Activated CD8-positive, alpha-beta memory T cell treated with anti-CD3 and anti-CD28 coated beads for 48 hours (primary cell): ENCODE measurements around the gene NR2F6.

Experiments used
- DNase-seq, 3 experiments: peaks; one replicate each; pipeline ENCODE4 v3.0.0-alpha.2; 2020; ENCODE audit warnings: low read depth in 2 of 3, low spot score in 2 of 3

Gene NR2F6

GRCh38 chr19:17264641-17264979 lies 18.9 kb upstream of the NR2F6 start, which contains the start of gene USHBP1:
TSS of gene USHBP1 (minus strand) at chr19:17264745. CDS start at chr19:17264299, 446 bp downstream.
- DNase-seq: no peak

- DNase-seq: no peak
These were observed 18.3 kb upstream of the NR2F6 start for GRCh38 chr19:17263712-17264640.

- DNase-seq: no peak
These were observed 16.8 kb upstream of the NR2F6 start for GRCh38 chr19:17262557-17262956.

- DNase-seq: peak; percentile 67 to 90 (median 76)
These were observed 15.2 kb upstream of the NR2F6 start for GRCh38 chr19:17260842-17261325.

GRCh38 chr19:17259934-17260333 lies 14.2 kb upstream of the NR2F6 start:
- DNase-seq: no peak

GRCh38 chr19:17259118-17259780 lies 13.5 kb upstream of the NR2F6 start:
- DNase-seq: no peak

GRCh38 chr19:17256130-17256529 lies 10.4 kb upstream of the NR2F6 start:
- DNase-seq: no peak

- no peak for DNase-seq
These were observed 9.5 kb upstream of the NR2F6 start for GRCh38 chr19:17255150-17255621.

- DNase-seq: no peak
These were observed 8.9 kb upstream of the NR2F6 start for GRCh38 chr19:17254636-17255035.

GRCh38 chr19:17249887-17250548 lies 4.3 kb upstream of the NR2F6 start:
- no peak for DNase-seq

- DNase-seq: no peak
These were observed 2.5 kb upstream of the NR2F6 start for GRCh38 chr19:17248011-17248776.

- no peak for DNase-seq
These were observed 1.1 kb upstream of the NR2F6 start for GRCh38 chr19:17246681-17247425.

- no peak for DNase-seq
These were observed 843 bp downstream of the NR2F6 start for GRCh38 chr19:17244618-17245534.

- DNase-seq: no peak
These were observed 1.7 kb downstream of the NR2F6 start for GRCh38 chr19:17243830-17244617.

- no peak for DNase-seq
These were observed 2.4 kb downstream of the NR2F6 start for GRCh38 chr19:17243211-17243829.

- no peak for DNase-seq
These were observed 3.1 kb downstream of the NR2F6 start for GRCh38 chr19:17242431-17243208.

GRCh38 chr19:17240826-17241399 lies 4.8 kb downstream of the NR2F6 start:
- DNase-seq: no peak
